ENCODE measurements around the gene VOPP1. TPM values are rescaled to one million over a fixed set of nuclear protein-coding genes. Genes with fewer than 3 reads are reported as not detected.

The VOPP1 gene
- total and polyA plus RNA-seq, 2 donors (not counting 3 experiments of a cell fraction or from before 2014, with no cell fraction given): 85.6 to 154 TPM

DNA sequence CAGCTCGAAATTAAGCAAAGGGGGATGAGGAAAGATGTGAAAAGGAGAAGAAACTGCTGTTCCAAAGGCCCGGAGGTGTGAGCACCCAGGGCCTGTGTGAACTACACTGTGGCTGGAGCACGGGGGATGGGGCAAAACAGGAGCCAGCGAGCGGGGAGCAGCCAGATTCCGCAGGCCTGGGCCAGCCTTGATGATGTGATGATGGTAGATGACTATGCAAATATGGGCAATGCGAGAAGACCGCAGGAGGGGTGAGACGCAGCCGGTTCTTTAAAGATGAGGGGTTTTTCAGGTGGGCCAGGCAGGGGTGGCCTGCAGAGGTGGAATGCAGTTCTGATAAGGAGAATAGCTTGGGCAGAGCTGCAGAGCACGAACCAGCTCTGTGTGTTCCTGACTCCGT lies 145.6 kb downstream of the VOPP1 start:
- H3K27ac ChIP-seq (ENCODE audit: insufficient read depth, low read depth, low read length): no peak overlapping the region
- peaks cover 18% of the 10 kb centered on the region for H3K4me1 ChIP-seq (ENCODE audit: control insufficient read depth, extremely low read depth, insufficient read depth, low read length)
- H3K79me2 ChIP-seq (ENCODE audit: control insufficient read depth, insufficient read depth, low read length): no peaks in the 10 kb centered on the region
- CTCF ChIA-PET: interaction anchor here (1.3 to 3.4 kb wide), 2 partner anchors 11 to 27 kb away, joined by 4 to 10 read pairs; no protein-coding TSS in a partner anchor
- H3K36me3 ChIP-seq (ENCODE audit: control insufficient read depth in 2 of 2, extremely low read depth in 1 of 2, insufficient read depth in 2 of 2, low read length in 2 of 2): peaks cover 0 to 8% of the 10 kb centered on the region in 2 experiments
- intact Hi-C loops (cut with micrococcal nuclease): no loop called here
- no peak overlapping the region for H3K4me2 ChIP-seq (ENCODE audit: insufficient read depth, low read length)
- H3K4me3 ChIP-seq (replicated peaks in 1 of 3; ENCODE audit: insufficient read depth in 1 of 3, low read depth in 1 of 3, low read length in 3 of 3): no peak overlapping the region
- H2AFZ ChIP-seq (ENCODE audit: low read depth, low read length): no peak overlapping the region
- dilution Hi-C loops (cut with MboI; ENCODE audit: extremely low pct_ligation_motif_present, low sequenced_read_pairs): no loop called here
- BruUV-seq (replicated peaks): no TSS peak
- DNase-seq (ENCODE audit: low read depth, low spot score): no peak
- FAIRE-seq: no peak
- no peaks in the 10 kb centered on the region for H3K27me3 ChIP-seq (ENCODE audit: control insufficient read depth in 2 of 2, insufficient read depth in 2 of 2, low read length in 2 of 2)
- H3K9me1 ChIP-seq (replicated peaks; ENCODE audit: control insufficient read depth, extremely low read depth, insufficient read depth, low read length): no peaks in the 10 kb centered on the region
- POLR2A ChIA-PET: no interaction called here
- no peak for TF ChIP-seq MYC (IDR thresholded peaks at IDR 0.05; ENCODE audit: low read depth, low read length)
- no peak for TF ChIP-seq JUN (IDR thresholded peaks at IDR 0.05; ENCODE audit: borderline replicate concordance, insufficient read depth, insufficient read length, low read depth)
- no peak for TF ChIP-seq POLR2A (IDR thresholded peaks at IDR 0.05; ENCODE audit: low read depth, low read length)
- no peak for TF ChIP-seq POLR2AphosphoS5 (IDR thresholded peaks at IDR 0.05; ENCODE audit: insufficient read depth, low read depth, low read length)
- no peaks in the 10 kb centered on the region for H4K20me1 ChIP-seq (replicated peaks; ENCODE audit: control insufficient read depth, extremely low read depth, insufficient read depth, low read length)
- H3K9me3 ChIP-seq (replicated peaks; ENCODE audit: control insufficient read depth, insufficient read depth, low read length): no peaks in the 10 kb centered on the region
- H3K9ac ChIP-seq (replicated peaks; ENCODE audit: extremely low read depth, insufficient read depth, low read length): no peak overlapping the region

DNA sequence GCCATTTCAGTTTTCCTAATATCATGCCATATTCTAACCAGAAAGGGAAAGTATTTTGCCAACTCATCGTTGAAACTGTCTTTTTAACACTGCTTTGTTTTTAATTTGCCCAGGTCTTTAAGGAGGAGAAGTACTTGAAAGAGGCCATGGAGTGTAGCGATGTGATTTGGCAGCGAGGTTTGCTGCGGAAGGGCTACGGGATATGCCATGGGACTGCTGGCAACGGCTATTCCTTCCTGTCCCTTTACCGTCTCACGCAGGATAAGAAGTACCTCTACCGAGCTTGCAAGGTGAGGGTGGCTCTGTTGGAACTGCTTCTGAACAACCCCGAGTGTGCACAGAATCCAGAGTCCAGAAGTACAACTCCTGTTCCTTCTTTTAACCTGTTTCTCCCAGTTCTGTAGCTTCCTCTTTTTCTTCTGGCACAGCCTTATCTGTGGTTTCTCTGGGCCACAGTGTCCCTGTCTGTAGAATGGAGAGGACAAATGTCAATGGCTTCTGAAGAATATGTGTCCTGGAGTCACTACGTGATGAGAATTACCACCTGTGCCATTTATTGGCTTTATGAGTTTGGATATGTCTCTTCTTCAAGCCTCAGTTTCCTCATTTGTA lies 147.1 kb downstream of the VOPP1 start:
- dilution Hi-C loops (cut with MboI; ENCODE audit: extremely low pct_ligation_motif_present, low sequenced_read_pairs): no loop called here
- no TSS peak for BruUV-seq (replicated peaks)
- DNase-seq (ENCODE audit: low read depth, low spot score) (no peak), FAIRE-seq (no peak)
- TF ChIP-seq POLR2AphosphoS5 (IDR thresholded peaks at IDR 0.05; ENCODE audit: insufficient read depth, low read depth, low read length): no peak
- TF ChIP-seq FOS (IDR thresholded peaks at IDR 0.05; ENCODE audit: borderline replicate concordance, insufficient read depth, low read length): no peak
- no peak for TF ChIP-seq MYC (IDR thresholded peaks at IDR 0.05; ENCODE audit: low read depth, low read length)
- TF ChIP-seq, protein P1, sequence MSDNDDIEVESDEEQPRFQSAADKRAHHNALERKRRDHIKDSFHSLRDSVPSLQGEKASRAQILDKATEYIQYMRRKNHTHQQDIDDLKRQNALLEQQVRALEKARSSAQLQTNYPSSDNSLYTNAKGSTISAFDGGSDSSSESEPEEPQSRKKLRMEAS (IDR thresholded peaks at IDR 0.05; ENCODE audit: insufficient read depth, insufficient read length): no peak
- no peak for TF ChIP-seq JUN (IDR thresholded peaks at IDR 0.05; ENCODE audit: borderline replicate concordance, insufficient read depth, insufficient read length, low read depth)
- TF ChIP-seq GATA2 (IDR thresholded peaks at IDR 0.05; ENCODE audit: insufficient read depth, insufficient read length, low read depth, low read length): no peak
- TF ChIP-seq, protein P2, sequence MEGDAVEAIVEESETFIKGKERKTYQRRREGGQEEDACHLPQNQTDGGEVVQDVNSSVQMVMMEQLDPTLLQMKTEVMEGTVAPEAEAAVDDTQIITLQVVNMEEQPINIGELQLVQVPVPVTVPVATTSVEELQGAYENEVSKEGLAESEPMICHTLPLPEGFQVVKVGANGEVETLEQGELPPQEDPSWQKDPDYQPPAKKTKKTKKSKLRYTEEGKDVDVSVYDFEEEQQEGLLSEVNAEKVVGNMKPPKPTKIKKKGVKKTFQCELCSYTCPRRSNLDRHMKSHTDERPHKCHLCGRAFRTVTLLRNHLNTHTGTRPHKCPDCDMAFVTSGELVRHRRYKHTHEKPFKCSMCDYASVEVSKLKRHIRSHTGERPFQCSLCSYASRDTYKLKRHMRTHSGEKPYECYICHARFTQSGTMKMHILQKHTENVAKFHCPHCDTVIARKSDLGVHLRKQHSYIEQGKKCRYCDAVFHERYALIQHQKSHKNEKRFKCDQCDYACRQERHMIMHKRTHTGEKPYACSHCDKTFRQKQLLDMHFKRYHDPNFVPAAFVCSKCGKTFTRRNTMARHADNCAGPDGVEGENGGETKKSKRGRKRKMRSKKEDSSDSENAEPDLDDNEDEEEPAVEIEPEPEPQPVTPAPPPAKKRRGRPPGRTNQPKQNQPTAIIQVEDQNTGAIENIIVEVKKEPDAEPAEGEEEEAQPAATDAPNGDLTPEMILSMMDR (IDR thresholded peaks at IDR 0.05; ENCODE audit: extremely low read depth in 1 of 2, insufficient read depth in 1 of 2, low read depth in 1 of 2, low read length in 2 of 2): no peak
- no peak for TF ChIP-seq POLR2A (IDR thresholded peaks at IDR 0.05; ENCODE audit: low read depth, low read length)
- no peak for TF ChIP-seq EZH2 (IDR thresholded peaks at IDR 0.05; ENCODE audit: borderline replicate concordance, low read depth, low read length, severe bottlenecking)
- Histone ChIP-seq H3K4me1 (ENCODE audit: control insufficient read depth, extremely low read depth, insufficient read depth, low read length) (peaks cover 21% of the 10 kb centered on the region), H3K36me3 (ENCODE audit: control insufficient read depth in 2 of 2, extremely low read depth in 1 of 2, insufficient read depth in 2 of 2, low read length in 2 of 2) (peaks cover 0 to 8% of the 10 kb centered on the region in 2 experiments), H3K27ac (ENCODE audit: insufficient read depth, low read depth, low read length) (no peak overlapping the region), H3K9me3 (replicated peaks; ENCODE audit: control insufficient read depth, insufficient read depth, low read length) (no peaks in the 10 kb centered on the region), H2AFZ (ENCODE audit: low read depth, low read length) (no peak overlapping the region), H3K4me2 (ENCODE audit: insufficient read depth, low read length) (no peak overlapping the region), H3K9ac (replicated peaks; ENCODE audit: extremely low read depth, insufficient read depth, low read length) (no peak overlapping the region), H3K27me3 (ENCODE audit: control insufficient read depth in 2 of 2, insufficient read depth in 2 of 2, low read length in 2 of 2) (no peaks in the 10 kb centered on the region), H3K9me1 (replicated peaks; ENCODE audit: control insufficient read depth, extremely low read depth, insufficient read depth, low read length) (no peaks in the 10 kb centered on the region), H3K79me2 (ENCODE audit: control insufficient read depth, insufficient read depth, low read length) (no peaks in the 10 kb centered on the region), H3K4me3 (replicated peaks in 1 of 3; ENCODE audit: insufficient read depth in 1 of 3, low read depth in 1 of 3, low read length in 3 of 3) (no peak overlapping the region), H4K20me1 (replicated peaks; ENCODE audit: control insufficient read depth, extremely low read depth, insufficient read depth, low read length) (no peaks in the 10 kb centered on the region)
- ChIA-PET CTCF (interaction anchor here (1.8 to 3.2 kb wide), 2 partner anchors 8 to 10 kb away, joined by 8 to 18 read pairs; no protein-coding TSS in a partner anchor), POLR2A (no interaction called here)
- intact Hi-C loops (cut with micrococcal nuclease): no loop called here
